HCT116 (cell line): Measurements from ENCODE around the gene SLC38A2. TPM values are rescaled to one million over a fixed set of nuclear protein-coding genes. Genes with fewer than 3 reads are reported as not detected.

Source experiments
- ATAC-seq: fragments of 200-7000 bp; cut with Tn5 transposase; 2 replicates; pipeline ENCODE4 v1.9.1; 2020; ENCODE audit warnings: mild to moderate bottlenecking, moderate library complexity
- BruUV-seq: library from RNA; stranded (reverse); fragments of 400-500 nt; replicated peaks from 2 replicates; lab custom pipeline; 2021; lab: Mats Ljungman, UMichigan
- CTCF ChIA-PET: fragments of 300-600 bp; sonication (Branson Sonifier 250); formaldehyde crosslinking; loops from one replicate; lab custom pipeline; 2021; ENCODE audit warnings: antibody characterized with exemption; lab: Charles Lee
- POLR2A ChIA-PET: fragments of 300-600, 350-600 bp; sonication (Branson Sonifier 250); formaldehyde crosslinking; loops from one replicate; lab custom pipeline; 2021; ENCODE audit warnings: antibody characterized with exemption; lab: Charles Lee
- RAD21 ChIA-PET, 2 experiments: fragments of 300-600 bp; sonication (Branson Sonifier 250); formaldehyde crosslinking; loops; one replicate each; lab custom pipeline; 2023; ENCODE audit warnings: low total read pairs in 2 of 2; ENCODE audit not compliant: uncharacterized antibody in 2 of 2, unreplicated experiment in 2 of 2, low non-redundant PET in 1 of 2; lab: Charles Lee
- DNase-seq: peaks from one replicate; pipeline ENCODE4 v3.0.0-alpha.2; 2010; ENCODE audit warnings: low read depth, low spot score
- H2AFZ ChIP-seq: fragments of 200-600 bp; shearing (Covaris generic), sonication (generic); 2 replicates; pipeline ENCODE4 v1.6.1; 2017; ENCODE audit warnings: low read depth, mixed run types, mixed read lengths, antibody characterized with exemption, low read length; ENCODE audit not compliant: poor library complexity, severe bottlenecking
- H3K27ac ChIP-seq: 2 replicates; pipeline ENCODE4 v1.5.1; 2012; ENCODE audit warnings: low read depth, low read length
- H3K27me3 ChIP-seq: fragments of 200-600 bp; sonication (generic); 2 replicates; pipeline ENCODE4 v1.6.1; 2016; ENCODE audit warnings: mixed run types, low read length, mixed read lengths; ENCODE audit not compliant: insufficient read depth
- H3K36me3 ChIP-seq, 2 experiments: fragments of 200-500 bp in 1 of 2; fragments of 200-600 bp in 1 of 2; sonication (Bioruptor generic) in 1 of 2; sonication (generic) in 1 of 2; 2 replicates each; pipeline versions ENCODE4 v1.5.1 to v1.6.1; 2014 to 2016; ENCODE audit warnings: low read length in 2 of 2, inconsistent platforms in 1 of 2, mixed read lengths in 1 of 2, mixed run types in 1 of 2; ENCODE audit not compliant: insufficient read depth in 2 of 2, control insufficient read depth in 1 of 2
- H3K4me1 ChIP-seq, 2 experiments: fragments of 200-600 bp in 1 of 2; sonication (generic) in 1 of 2; 2 replicates each; pipeline versions ENCODE4 v1.5.1 to v1.6.1; 2012 to 2017; ENCODE audit warnings: low read length in 2 of 2, inconsistent platforms in 1 of 2, mild to moderate bottlenecking in 1 of 2, mixed read lengths in 1 of 2, mixed run types in 1 of 2, moderate library complexity in 1 of 2; ENCODE audit not compliant: insufficient read depth in 2 of 2, control insufficient read depth in 1 of 2
- H3K4me2 ChIP-seq: fragments of 200-600 bp; sonication (generic); 2 replicates; pipeline ENCODE4 v1.6.1; 2017; ENCODE audit warnings: mixed run types, low read length, mixed read lengths
- H3K4me3 ChIP-seq, 2 experiments: fragments of 200-600 bp in 1 of 2; sonication (generic) in 1 of 2; replicated peaks in 1 of 2; 2 replicates each; pipeline ENCODE4 v1.5.1; 2011 to 2016; ENCODE audit warnings: low read length in 2 of 2, control low read depth in 1 of 2, low read depth in 1 of 2, mild to moderate bottlenecking in 1 of 2, mixed read lengths in 1 of 2, mixed run types in 1 of 2
- H3K79me2 ChIP-seq: fragments of 200-600 bp; sonication (generic); 2 replicates; pipeline ENCODE4 v1.6.1; 2017; ENCODE audit warnings: mild to moderate bottlenecking, mixed run types, low read length, moderate library complexity, mixed read lengths; ENCODE audit not compliant: insufficient read depth
- H3K9ac ChIP-seq: fragments of 200-600 bp; sonication (generic); 2 replicates; pipeline ENCODE4 v1.6.1; 2016; ENCODE audit warnings: low read length, mixed read lengths
- H3K9me2 ChIP-seq: fragments of 200-600 bp; sonication (generic), shearing (Covaris generic); 2 replicates; pipeline ENCODE4 v1.6.1; 2017; ENCODE audit warnings: mixed run types, mild to moderate bottlenecking, moderate library complexity; ENCODE audit not compliant: insufficient read depth
- H3K9me3 ChIP-seq, 2 experiments: fragments of 200-500 bp in 1 of 2; fragments of 200-600 bp in 1 of 2; sonication (Bioruptor generic) in 1 of 2; sonication (generic) in 1 of 2; 2 replicates each; pipeline ENCODE4 v1.6.1; 2014 to 2017; ENCODE audit warnings: low read length in 2 of 2, mixed read lengths in 2 of 2, inconsistent platforms in 1 of 2, low read depth in 1 of 2, mild to moderate bottlenecking in 1 of 2, mixed run types in 1 of 2, moderate library complexity in 1 of 2; ENCODE audit not compliant: control insufficient read depth in 1 of 2, insufficient read depth in 1 of 2
- H4K20me1 ChIP-seq: fragments of 200-600 bp; sonication (generic), shearing (Covaris generic); 2 replicates; pipeline ENCODE4 v1.6.1; 2017; ENCODE audit warnings: mixed run types, mild to moderate bottlenecking, moderate library complexity; ENCODE audit not compliant: insufficient read depth
- CBX3 ChIP-seq: IDR thresholded peaks from 2 replicates; pipeline ENCODE4 v1.6.1; 2012; ENCODE audit warnings: low read depth
- CEBPB ChIP-seq: IDR thresholded peaks from 2 replicates; pipeline ENCODE4 v1.6.1; 2012; ENCODE audit warnings: low read depth
- CTCF ChIP-seq, 3 experiments: fragments of 200-600 bp in 1 of 3; sonication (generic) in 1 of 3; IDR thresholded peaks in 2 of 3; conservative IDR thresholded peaks in 1 of 3; 2 replicates each; pipeline ENCODE4 v1.5.1; 2012 to 2017; ENCODE audit warnings: low read depth in 2 of 3, low read length in 2 of 3, antibody characterized with exemption in 1 of 3, borderline replicate concordance in 1 of 3, control low read depth in 1 of 3, mild to moderate bottlenecking in 1 of 3, mixed read lengths in 1 of 3, mixed run types in 1 of 3, moderate library complexity in 1 of 3; ENCODE audit not compliant: insufficient read depth in 1 of 3
- EGR1 ChIP-seq: IDR thresholded peaks from 2 replicates; pipeline ENCODE4 v1.6.1; 2012; ENCODE audit warnings: low read depth
- EZH2 ChIP-seq: fragments of 200-600 bp; sonication (generic); IDR thresholded peaks from 2 replicates; pipeline ENCODE4 v1.6.1; 2017; ENCODE audit warnings: antibody characterized with exemption, mixed run types
- EZH2phosphoT487 ChIP-seq: fragments of 200-600 bp; IDR thresholded peaks from 2 replicates; pipeline ENCODE4 v1.6.1; 2018; ENCODE audit warnings: antibody characterized with exemption, borderline replicate concordance
- FOSL1 ChIP-seq: IDR thresholded peaks from 2 replicates; pipeline ENCODE4 v1.6.1; 2012; ENCODE audit warnings: low read depth
- MAX ChIP-seq: IDR thresholded peaks from 2 replicates; pipeline ENCODE4 v1.6.1; 2012
- POLR2A ChIP-seq: IDR thresholded peaks from 2 replicates; pipeline ENCODE4 v1.7.0; 2011; ENCODE audit warnings: borderline replicate concordance; ENCODE audit not compliant: insufficient read depth, insufficient read length; ENCODE audit errors: extremely low read depth
- POLR2AphosphoS5 ChIP-seq: IDR thresholded peaks from 2 replicates; pipeline ENCODE4 v1.6.1; 2011; ENCODE audit warnings: mild to moderate bottlenecking, low read depth, low read length, moderate library complexity
- RAD21 ChIP-seq: IDR thresholded peaks from 2 replicates; pipeline ENCODE4 v1.6.1; 2012; ENCODE audit warnings: low read depth, mild to moderate bottlenecking
- REST ChIP-seq: IDR thresholded peaks from 2 replicates; pipeline ENCODE4 v1.6.1; 2012; ENCODE audit warnings: low read depth
- SP1 ChIP-seq: IDR thresholded peaks from 2 replicates; pipeline ENCODE4 v1.6.1; 2012; ENCODE audit warnings: low read depth
- SRF ChIP-seq: IDR thresholded peaks from 2 replicates; pipeline ENCODE4 v1.6.1; 2012; ENCODE audit warnings: low read depth
- TCF7L2 ChIP-seq: IDR thresholded peaks from 2 replicates; pipeline ENCODE4 v1.7.0; 2011; ENCODE audit warnings: borderline replicate concordance, inconsistent platforms; ENCODE audit not compliant: insufficient read depth, insufficient read length; ENCODE audit errors: extremely low read depth
- YY1 ChIP-seq: IDR thresholded peaks from 2 replicates; pipeline ENCODE4 v1.6.1; 2011; ENCODE audit warnings: low read length, low read depth, moderate library complexity, mild to moderate bottlenecking; ENCODE audit not compliant: insufficient replicate concordance; ENCODE audit errors: extremely low read depth
- ZFX ChIP-seq: fragments of 450-650 bp; IDR thresholded peaks from 2 replicates; pipeline ENCODE4 v1.6.1; 2017
- intact Hi-C: fragments of 100-400 bp; cut with micrococcal nuclease; formaldehyde crosslinking; loops from 2 replicates; pipeline ENCODE4 v1.10.0; 2022
- total RNA-seq: library from RNA; stranded (reverse); gene quantifications from one replicate; pipeline ENCODE4 v1.2.1, GENCODE V29; 2021; ENCODE audit not compliant: unreplicated experiment

The SLC38A2 gene
- total RNA-seq, 1 experiment from 2014 or later = 1,049 TPM

- TF ChIP-seq REST (no peak), EZH2 (no peak), SRF (no peak), CEBPB (0 out of 2 replicates have a peak, but pooled peaks have one; percentile 23), EGR1 (no peak), SP1 (peak; percentile 12; the same call in 1 of the 2 replicates), FOSL1 (no peak), RAD21 (no peak)
These were observed 9.5 kb downstream of the SLC38A2 start (continued) for GRCh38 chr12:46362895-46363581.

GRCh38 chr12:46361667-46362034 lies 10.9 kb downstream of the SLC38A2 start:
- peak; percentile 8; the same call in 1 of the 2 replicates for TF ChIP-seq MAX
- no peak for TF ChIP-seq CBX3
- TF ChIP-seq TCF7L2 = no peak
- TF ChIP-seq FOSL1 = no peak
- no peak for TF ChIP-seq YY1
- no peak for TF ChIP-seq CTCF (IDR thresholded peaks at IDR 0.05 in 2 of 3, conservative IDR thresholded peaks at IDR 0.05 in 1 of 3; ENCODE audit: borderline replicate concordance in 1 of 3, insufficient read depth in 1 of 3, low read depth in 2 of 3, low read length in 2 of 3)
- peak; percentile 62 for TF ChIP-seq POLR2AphosphoS5
- no peak for TF ChIP-seq ZFX
- 0 out of 2 replicates have a peak, but pooled peaks have one; percentile 9 for TF ChIP-seq SP1
- TF ChIP-seq SRF = no peak
- no peak for TF ChIP-seq EGR1
- no peak for TF ChIP-seq POLR2A
- TF ChIP-seq EZH2phosphoT487 = no peak
- Histone ChIP-seq H3K36me3 (peaks cover 73 to 75% of the 10 kb centered on the region in 2 experiments), H3K27ac (no peak overlapping the region), H3K4me2 (no peak overlapping the region), H3K4me3 (no peak overlapping the region), H2AFZ (no peak overlapping the region), H3K9me3 (no peaks in the 10 kb centered on the region), H3K4me1 (peaks cover 5 to 23% of the 10 kb centered on the region in 2 experiments; a peak in 3 of 4 replicates), H3K27me3 (no peaks in the 10 kb centered on the region), H4K20me1 (peaks cover 73% of the 10 kb centered on the region), H3K9ac (no peak overlapping the region), H3K9me2 (no peaks in the 10 kb centered on the region), H3K79me2 (peaks cover 62% of the 10 kb centered on the region)
- intact Hi-C loops = no loop called here
- POLR2A ChIA-PET = interaction anchor here (0.8 to 1.1 kb wide), 2 partner anchors 9 to 187 kb away, joined by 3 to 9 read pairs; no protein-coding TSS in a partner anchor
- CTCF ChIA-PET = no interaction called here
- no TSS peak for BruUV-seq
- RAD21 ChIA-PET = no interaction called here
- DNase-seq (no peak), ATAC-seq (no peak)
